HG03457 (cell line): ENCODE measurements around the gene DOLPP1.
"Not testable (repeated sequence)": the region's sequence is repeated elsewhere in the genome, so short reads cannot be mapped to it uniquely, and the experiment has no call there.

Source experiments
- ATAC-seq: cut with Tn5 transposase; IDR thresholded peaks from one replicate; pipeline ENCODE4 v1.9.1; 2021; ENCODE audit warnings: moderate number of reproducible peaks; ENCODE audit not compliant: unreplicated experiment

DOLPP1 gene, protein sequence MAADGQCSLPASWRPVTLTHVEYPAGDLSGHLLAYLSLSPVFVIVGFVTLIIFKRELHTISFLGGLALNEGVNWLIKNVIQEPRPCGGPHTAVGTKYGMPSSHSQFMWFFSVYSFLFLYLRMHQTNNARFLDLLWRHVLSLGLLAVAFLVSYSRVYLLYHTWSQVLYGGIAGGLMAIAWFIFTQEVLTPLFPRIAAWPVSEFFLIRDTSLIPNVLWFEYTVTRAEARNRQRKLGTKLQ

DNA sequence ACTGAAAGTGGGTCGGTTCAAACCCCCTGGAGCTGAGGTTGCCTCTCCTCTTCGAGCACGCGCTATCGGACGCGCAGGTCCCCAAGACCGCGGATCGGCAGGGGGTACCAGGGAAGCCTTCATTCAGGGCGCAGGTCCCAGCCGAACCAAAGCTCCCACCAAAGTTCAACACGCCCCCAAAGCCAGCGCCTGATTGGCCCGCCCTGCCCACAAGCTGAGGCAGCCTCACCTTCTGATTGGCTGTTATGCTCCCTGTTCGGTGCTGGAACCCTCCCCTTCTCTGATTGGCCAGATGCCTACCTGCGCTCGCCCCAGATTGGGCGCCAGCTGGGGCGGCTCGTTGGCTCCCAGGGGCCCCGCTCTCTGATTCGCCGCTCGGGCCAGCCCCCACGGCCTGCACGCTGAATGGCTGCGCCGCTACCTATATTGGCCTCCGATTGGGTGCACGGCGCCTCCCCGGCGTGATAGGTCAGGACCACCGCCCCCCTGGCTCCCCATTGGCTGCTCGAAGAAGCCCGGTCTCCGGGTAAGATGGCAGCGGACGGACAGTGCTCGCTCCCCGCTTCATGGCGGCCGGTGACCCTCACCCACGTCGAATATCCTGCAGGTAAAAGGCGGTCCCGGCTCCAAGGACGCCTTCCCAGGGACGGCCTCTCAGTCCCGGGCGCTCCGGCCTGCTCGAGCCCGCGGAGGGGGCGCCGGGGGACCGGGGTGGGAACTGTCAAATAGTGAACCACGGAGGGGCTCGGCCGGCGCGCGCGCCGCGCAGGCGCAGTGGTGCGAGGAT, at the start of gene DOLPP1:
Gene DOLPP1 (plus strand): TSS at position 511 of the 787 bp plus-strand sequence. CDS start 21 bp downstream, at position 532.
- peak; percentile 78 for ATAC-seq

DNA sequence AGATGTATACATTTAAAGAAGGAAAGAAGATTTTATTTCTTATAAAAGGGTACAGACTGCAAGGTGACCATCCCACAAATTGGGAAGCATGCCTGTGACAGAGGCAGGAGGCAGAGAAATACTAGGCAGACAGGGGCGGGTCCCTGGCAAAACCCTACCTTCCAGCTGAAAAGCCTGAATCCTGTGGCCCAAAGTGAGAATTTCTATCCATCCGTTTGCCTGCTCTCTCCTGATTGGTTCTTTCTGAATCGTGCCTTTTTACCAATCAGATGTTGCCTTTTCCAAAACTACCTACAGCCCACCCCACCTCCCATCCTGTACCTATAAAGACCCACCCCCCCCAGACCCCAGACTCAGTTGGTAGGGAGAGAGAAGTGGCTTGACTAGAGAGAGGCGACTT, 49.4 kb upstream of the DOLPP1 start:
- no peak for ATAC-seq

DNA sequence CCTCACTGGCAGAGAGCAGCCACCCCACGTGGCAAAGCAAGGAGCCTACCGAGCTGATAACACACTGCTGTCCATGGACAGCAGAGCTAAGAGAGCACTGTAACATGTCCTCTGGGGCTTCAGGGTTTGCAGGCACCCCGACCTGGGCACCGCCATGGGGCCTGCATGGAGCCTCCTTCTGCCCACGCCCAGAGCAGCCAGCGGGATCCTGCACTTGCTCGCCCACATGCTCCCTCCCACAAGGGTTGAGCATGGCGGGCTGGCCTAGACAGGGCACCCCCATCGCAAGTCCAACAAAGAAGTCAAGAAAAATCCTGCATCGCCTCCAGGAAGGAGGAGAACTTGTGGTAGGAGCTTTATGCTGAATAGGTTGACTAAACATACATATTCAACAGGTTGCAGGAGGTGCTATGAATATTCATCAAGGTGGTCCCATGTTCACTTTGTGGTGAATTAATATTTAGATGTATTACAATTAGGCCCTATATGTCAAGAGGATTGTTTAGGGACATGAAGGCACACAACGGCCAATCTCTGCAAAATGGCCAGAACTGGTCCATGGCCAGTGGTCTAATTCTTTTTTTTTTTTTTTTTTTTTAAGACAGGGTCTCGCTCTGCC, 48.3 kb upstream of the DOLPP1 start:
- ATAC-seq, result no peak

DNA sequence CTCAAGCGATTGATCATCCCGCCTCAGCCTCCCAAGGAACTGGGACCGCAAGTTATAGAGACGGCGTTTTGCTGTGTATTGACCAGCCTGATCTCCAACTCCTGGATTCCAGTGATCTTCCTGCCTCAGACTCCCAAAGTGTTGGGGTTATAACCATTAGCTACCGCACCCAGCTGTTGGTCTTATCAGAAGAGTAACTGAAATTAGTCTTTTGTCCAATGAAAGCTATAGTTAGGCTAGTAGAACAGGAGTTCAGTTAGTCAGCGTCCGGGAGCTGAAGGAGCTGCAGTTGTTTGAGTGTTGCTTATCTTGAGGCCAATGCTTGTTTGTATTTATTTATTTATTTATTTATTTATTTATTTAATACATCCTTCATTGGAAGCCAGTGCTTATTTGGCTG, 47.7 kb upstream of the DOLPP1 start:
- no peak for ATAC-seq

DNA sequence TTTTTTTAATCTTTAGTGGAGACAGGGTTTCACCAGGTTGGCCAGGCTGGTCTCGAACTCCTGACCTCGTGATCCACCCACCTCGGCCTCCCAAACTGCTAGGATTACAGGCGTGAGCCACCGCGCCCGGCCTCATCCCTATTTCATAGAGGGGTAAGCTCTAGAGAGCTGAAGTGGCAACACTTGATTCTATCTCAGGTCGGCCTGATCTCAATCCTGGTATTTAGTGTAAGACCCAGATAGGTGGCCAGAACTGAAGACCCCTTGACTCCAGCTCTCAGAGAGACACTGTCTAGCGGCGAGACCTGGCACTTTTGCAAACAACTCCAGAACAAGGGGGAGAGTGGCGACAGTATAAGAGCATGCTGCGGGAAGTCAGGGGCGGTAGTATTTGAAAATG, 45.1 kb upstream of the DOLPP1 start:
- ATAC-seq, result not testable (repeated sequence)

DNA sequence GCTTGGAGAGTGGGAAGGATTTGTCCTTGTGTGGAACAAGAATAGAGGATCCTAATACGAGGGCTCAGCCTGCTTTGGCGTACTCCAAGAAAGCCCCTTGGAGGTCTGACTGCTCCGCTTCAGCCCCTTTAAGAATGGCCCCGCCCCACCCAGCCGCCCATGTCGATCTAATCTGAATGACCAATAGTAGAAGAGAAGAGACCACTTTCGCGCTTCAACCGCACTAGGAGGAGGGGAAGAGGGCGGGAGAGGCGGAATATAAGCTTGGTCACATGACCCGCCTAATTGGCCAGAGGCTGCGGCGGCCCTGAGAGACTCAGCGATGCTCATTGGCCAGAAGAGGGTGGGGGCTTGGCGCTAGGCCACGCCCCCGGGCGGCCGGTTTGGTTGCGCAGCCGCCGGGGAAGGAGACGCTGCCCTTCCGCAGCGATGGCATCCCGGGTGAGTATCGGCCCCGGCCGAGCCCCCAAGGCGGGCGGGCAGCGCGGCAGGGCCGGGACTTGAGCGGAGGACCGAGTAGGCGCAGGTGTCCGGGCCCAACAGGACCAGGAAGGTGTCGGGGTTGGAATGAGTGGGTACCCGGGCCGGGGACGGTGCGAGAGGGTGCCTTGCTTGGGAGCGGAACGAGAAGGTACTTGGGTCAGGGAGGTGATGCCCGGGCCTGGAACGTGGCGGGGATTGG, 44.5 kb upstream of the DOLPP1 start, which contains the start of gene MIGA2:
Gene MIGA2 (plus strand): TSS at position 386 of the 682 bp plus-strand sequence. CDS start 3,969 bp downstream, outside the sequence.
- ATAC-seq, result peak; percentile 73

DNA sequence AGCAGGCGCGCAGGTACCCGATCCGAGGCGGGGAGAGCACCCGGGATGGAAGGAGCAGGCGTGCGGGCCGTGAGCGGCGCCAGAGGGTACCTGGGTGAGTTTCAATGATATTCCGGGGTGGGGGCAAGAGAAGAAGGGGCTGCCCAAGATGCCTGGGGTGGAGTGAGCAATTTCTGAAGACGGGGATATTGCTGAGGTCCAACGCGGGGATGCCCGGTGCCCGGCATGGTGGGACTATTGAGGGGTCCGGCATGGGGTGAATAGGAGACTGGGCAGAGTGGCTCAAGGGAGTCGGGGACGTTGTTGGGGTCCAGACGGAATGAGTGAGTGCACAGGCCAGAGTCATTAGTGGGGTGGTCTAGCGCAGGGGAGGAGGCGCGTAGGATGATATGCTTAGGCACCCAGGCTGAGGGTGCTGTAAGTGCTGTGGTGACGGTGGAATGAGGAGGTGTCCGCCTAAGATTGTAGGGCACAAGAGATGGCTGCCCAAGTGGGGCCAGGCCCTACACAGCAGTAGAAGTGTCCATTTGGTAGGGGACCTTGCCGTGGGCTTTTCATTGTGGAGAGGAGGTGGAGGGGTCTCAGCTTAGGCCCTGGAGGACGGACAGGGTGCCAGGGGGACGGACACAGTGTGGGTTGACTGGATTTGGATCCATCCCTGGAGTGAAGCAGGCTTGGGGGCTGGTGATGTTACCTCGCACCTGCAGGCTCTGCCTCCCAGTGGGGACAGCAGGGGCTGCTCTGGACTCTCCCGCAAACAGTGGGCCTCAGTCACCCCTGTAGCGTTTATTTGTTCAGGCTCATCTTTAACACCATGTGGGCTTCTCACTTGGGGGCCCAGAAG, 43.8 kb upstream of the DOLPP1 start:
- no peak for ATAC-seq

DNA sequence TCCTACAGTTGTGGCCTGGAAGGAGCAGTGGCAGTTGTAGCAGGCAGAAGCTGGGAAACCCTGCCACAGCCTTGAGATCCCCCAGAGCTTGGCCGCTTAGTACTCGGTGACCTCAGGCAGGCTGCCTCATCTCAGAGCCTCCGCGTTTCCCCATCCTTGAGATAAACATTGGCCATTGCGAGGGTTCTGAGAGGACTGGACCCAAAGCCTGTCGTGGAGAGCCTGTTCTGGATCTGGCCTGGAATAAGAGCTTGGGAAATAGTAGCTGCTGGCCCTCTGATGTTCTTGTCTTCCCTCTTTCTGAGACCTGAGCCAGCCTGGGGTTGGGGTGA, 43.2 kb upstream of the DOLPP1 start:
- ATAC-seq, result no peak

DNA sequence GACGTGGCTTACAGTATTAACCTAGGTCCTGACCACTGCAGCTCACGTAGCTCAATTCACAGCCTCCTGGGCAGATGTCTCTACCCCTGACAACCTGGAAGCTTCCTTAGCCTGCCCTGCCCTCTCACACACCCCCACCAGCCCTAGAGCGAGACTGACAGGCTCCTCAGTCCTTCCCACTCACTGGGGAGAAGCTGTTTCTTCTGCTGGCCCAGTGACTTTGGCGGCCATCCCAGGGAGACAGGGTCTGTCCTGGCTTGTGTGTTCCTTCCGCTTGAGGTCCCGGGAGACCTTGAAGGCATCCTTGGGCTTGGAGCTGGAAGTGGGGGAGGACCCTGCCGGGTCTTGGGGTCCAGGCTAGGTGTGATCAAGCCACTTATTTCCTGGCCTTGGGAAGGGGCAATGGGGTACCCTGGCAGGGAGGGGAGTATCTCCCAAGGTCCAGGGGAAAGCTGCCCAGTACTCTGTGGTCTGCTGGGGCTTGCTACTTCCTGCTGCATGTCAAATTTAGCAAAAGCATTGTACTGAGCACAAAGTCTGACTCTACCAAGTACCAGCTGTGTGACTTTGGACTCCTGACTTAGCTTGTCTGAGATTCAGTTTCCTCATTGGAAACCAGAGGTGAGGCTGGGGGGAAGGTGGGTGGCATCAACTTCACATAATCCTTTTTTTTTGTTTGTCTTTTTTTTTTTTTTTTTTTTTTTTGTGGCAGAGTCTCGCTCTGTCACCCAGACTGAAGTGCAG, 42.6 kb upstream of the DOLPP1 start:
- ATAC-seq, result no peak

DNA sequence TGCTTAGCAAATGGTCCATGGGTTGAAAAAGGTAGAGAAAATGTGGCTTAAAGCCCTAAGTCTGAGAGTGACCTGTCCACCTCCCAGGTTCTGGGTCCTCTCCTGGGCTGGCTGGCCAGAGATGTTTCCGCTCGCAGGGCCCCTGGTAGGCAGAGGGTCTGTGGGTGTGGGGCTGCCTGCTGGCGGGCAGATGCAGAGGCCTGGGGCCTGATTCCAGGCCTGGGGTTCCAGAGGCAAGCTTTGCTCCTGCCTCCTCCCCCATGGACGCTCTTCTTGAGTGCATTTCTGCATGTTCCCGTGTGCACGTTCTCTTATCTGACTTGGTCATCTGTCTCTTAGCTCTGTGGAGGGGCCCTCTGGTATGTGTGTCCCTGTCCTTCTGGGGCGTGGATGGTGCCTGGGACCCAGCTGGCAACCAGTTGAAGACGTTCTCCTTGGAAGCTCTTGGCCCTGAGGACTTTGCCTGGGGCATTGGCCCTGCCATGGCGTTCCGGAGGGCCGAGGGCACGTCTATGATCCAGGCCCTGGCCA, 40.7 kb upstream of the DOLPP1 start:
- ATAC-seq, result no peak

DNA sequence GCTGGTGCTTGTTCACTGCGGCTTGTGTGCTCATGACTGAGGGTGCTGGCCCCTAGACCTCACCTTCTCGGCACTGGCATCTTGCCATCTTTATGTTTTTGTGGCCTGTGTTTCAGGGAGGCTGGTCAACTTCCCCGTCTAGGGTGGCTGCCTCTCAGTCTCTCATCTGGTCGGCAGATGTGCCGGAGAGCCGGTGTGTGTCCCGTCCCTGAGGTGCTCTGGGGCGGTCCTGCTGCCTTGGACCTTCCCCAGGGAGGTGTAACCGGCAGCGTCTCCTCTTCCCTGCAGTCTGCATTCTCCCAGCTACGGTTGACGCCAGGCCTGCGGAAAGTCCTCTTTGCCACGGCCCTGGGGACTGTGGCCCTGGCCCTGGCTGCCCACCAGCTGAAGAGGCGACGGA, 38.9 kb upstream of the DOLPP1 start:
- ATAC-seq, result no peak

DNA sequence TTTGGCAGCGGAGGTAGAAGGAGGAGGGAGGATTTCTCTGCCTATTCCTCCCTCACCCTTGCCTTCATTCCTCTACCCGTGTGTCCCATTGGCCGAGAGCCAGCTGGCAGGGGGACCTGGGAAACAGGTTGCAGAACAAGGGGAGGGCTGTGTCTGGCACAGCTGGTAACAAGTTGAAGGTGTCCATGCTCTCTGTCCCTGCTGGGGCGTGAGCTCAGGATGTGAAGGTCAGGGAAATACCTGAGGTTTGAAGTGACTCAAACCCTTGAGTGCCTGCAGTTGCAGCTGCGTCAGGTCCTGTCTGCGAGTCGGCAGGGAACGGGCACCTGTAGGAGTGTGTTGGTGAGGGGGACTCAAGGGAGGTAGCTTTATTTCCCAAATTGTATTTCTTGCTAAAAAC, 28.3 kb upstream of the DOLPP1 start:
- ATAC-seq, result no peak

DNA sequence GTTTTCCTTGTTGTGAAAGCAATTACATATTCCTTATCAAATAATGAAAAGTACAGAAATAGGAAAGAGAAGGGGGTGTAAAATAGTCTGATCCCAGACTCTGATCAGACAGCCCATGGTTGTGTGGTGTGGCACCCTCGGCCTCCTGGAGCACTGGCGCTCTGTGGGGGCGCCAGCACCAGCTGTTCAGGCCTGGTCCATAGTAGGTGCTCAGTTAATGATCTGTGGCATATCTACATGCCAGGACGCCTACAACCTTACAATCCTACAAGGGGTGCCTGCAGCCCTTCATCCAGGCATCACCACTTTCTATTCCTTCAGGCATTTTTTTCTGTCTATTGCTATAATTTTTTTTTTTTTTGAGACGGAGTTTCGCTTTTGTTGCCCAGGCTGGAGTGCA, 27.9 kb upstream of the DOLPP1 start:
- no peak for ATAC-seq

DNA sequence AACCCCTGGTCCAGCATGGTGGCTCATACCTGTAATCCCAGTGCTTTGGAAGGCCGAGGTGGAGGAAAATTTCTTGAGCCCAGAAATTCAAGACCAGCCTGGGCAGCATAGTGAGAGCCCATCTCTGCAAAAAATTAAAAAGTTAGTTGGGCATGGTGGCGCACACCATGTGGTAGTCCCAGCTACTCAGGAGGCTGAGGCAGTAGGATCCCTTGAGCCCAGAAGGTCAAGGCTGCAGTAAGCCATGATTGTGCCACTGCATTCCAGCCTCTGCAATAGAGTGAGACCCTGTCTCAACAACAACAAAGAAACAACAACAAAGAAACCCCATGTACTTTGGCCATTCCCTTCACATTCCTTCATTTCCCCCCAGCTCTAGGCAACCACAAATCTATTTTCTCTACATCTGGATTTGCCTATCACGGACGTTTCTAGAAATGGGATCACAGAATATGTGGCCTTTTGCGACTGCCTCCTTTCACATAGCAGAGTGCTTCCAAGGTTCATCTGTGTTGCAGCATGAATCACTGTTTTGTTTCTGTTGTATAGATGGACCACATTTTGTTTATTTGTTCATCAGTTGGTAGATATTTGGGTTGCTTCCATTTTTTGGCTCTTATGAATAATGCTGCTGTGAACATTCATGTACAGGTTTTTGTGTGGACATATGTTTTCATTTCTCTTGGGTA, 26.6 kb upstream of the DOLPP1 start:
- ATAC-seq, result no peak

DNA sequence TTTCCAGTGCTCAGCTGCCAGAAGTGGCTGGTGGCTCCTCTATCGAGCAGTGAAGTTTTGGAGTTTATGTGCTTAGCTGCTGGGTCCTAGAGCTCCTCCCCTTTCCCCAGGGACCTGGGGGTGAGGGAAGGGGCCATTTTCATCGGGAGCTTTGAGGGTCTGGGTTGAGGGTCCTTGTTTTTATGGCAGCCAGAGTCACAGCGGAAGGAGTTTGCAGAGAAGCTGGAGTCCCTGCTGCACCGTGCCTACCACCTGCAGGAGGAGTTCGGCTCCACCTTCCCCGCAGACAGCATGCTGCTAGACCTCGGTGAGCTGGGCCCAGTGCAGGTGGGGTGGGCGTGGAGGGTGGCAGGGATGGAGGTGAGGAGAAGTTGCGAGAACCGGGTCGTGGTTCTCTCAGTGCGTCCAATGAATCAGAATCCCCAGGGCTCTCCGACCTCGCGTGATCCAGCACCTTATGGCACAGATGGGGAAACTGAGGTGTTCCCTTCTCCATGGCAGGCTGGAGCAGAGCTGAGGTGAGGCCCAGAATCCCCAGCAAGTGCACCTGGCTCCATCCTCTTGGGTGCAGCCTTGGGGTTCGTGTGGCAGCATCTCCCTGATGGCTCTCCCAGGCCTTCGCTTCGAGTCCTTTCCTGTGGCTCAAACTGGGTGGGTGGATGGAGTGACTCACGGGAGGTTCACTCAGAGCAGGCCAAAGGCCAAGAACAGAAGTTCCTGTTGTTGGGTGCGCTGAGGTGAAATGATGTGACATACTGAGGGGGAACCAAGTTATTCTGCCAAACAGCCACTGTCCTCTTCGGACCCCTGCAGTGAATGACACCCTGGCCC, 21.7 kb upstream of the DOLPP1 start:
- no peak for ATAC-seq

DNA sequence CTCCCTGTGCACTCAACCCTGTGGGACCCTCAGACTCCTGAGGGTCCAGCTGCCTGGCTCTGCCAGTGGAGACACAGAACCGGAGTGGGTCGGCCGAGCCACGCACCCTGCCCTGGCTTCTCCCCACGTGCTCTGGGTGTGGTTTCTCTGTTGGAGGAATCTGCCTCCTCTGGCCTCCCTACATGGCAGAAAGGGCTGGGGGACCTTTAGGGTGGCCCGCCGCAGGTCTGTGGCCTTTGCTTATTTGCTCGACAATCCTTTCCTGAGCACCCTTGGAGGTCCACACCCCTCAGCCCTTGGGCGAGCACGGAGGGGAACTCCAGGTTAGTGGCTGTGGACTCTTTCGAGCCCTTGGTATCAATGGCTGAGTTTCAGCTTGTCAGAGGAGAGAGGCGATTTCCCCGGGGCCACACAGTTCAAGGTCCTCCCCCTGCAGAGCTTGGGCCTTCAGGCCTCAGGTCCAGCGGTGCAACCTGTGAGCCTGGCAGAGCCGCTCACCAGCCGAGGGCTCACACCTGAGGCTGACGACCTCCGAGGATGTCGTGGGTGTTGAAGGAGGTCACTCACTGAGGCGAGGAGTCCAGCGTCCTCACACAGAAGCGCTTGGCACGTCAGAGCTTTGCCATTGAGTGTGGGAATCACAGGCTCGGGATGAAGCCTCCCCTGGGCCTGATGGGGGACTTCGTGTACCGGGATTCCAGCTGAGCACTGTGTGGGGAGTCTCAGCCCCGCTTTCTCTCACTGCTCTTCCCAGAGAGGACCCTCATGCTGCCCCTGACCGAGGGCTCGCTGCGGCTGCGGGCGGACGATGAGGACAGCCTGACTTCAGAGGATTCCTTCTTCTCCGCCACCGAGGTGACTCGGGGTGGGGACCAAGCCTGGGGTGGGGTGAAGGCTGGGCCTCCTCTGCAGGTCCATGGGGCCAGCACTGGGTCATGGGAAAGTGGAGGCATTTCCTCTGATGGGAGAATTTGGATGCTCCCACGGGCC, 20.8 kb upstream of the DOLPP1 start:
- no peak for ATAC-seq

DNA sequence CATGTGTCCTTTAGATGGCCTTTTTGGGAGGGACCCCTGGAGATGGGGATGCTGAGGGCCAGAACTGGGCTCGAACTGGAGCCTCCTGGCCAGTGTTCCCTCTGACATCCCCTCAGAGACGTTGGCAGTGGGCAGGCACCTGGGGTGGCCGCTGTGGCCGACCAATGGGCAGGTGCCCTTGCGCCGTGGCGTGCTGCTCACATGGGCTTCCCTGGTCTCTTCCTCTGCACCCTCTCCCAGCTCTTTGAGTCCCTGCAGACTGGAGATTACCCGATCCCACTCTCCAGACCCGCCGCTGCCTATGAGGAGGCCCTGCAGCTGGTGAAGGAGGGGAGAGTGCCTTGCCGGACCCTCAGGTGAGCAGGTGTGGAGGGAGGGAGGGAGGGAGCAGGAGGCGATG, 19.9 kb upstream of the DOLPP1 start:
- no peak for ATAC-seq
